K562 (cell line): ENCODE results near the gene VSIG4. TPM values are rescaled to one million over a fixed set of nuclear protein-coding genes. Genes with fewer than 3 reads are reported as not detected.

ENCODE experiments used
- CBFA2T3 ChIP-seq: fragments of 450-650 bp; IDR thresholded peaks from 2 replicates; pipeline ENCODE4 v1.6.1; 2017
- CCNT2 ChIP-seq: IDR thresholded peaks from 2 replicates; pipeline ENCODE4 v1.6.1; 2011; ENCODE audit warnings: borderline replicate concordance, low read depth, mild to moderate bottlenecking, moderate library complexity, mixed read lengths, low read length; ENCODE audit not compliant: insufficient read length; ENCODE audit errors: extremely low read depth
- HEY1 ChIP-seq: fragments of 250-450 bp; sonication (Bioruptor Pico); IDR thresholded peaks from 2 replicates; pipeline ENCODE4 v1.5.0; 2020; ENCODE audit warnings: mild to moderate bottlenecking, moderate library complexity, borderline replicate concordance
- KDM4B ChIP-seq, 2 experiments: fragments of 450-650 bp in 1 of 2; sonication (generic) in 1 of 2; IDR thresholded peaks; 2 replicates each; pipeline ENCODE4 v1.6.1; 2016 to 2017; ENCODE audit warnings: borderline replicate concordance in 2 of 2, antibody characterized with exemption in 1 of 2, low read depth in 1 of 2, mild to moderate bottlenecking in 1 of 2
- MAFK ChIP-seq: IDR thresholded peaks from 2 replicates; pipeline ENCODE4 v1.6.1; 2011; ENCODE audit warnings: low read length, improper control_type of control experiment
- MEIS2 ChIP-seq: fragments of 450-650 bp; IDR thresholded peaks from 2 replicates; pipeline ENCODE4 v1.6.1; 2014; ENCODE audit warnings: mild to moderate bottlenecking; ENCODE audit not compliant: partially characterized antibody
- NCOR1 ChIP-seq: fragments of 450-650 bp; IDR thresholded peaks from 2 replicates; pipeline ENCODE4 v1.6.1; 2016; ENCODE audit warnings: mild to moderate bottlenecking, moderate library complexity
- NFIC ChIP-seq: fragments of 450-650 bp; IDR thresholded peaks from 2 replicates; pipeline ENCODE4 v1.6.1; 2017; ENCODE audit warnings: mild to moderate bottlenecking, inconsistent platforms
- RAD21 ChIP-seq, 2 experiments: fragments of 250-450 bp in 1 of 2; fragments of 450-650 bp in 1 of 2; sonication (Bioruptor Pico) in 1 of 2; formaldehyde crosslinking in 1 of 2; IDR thresholded peaks in 1 of 2; conservative IDR thresholded peaks in 1 of 2; 2 replicates each; pipeline versions ENCODE4 v1.4.0 to v1.8.0; 2020 to 2022; ENCODE audit warnings: mild to moderate bottlenecking in 2 of 2, moderate library complexity in 1 of 2
- RBFOX2 ChIP-seq: fragments of 200-400 bp; formaldehyde crosslinking; IDR thresholded peaks from 2 replicates; pipeline ENCODE4 v1.6.1; 2017; ENCODE audit warnings: low read depth, mild to moderate bottlenecking, low read length, moderate library complexity
- RCOR1 ChIP-seq, 2 experiments: IDR thresholded peaks; 2 replicates each; pipeline ENCODE4 v1.6.1; 2012; ENCODE audit warnings: low read depth in 2 of 2, low read length in 2 of 2, borderline replicate concordance in 1 of 2, improper control_type of control experiment in 1 of 2
- SRF ChIP-seq, 2 experiments: fragments of 250-450, 450-650 bp in 1 of 2; sonication (Bioruptor Pico) in 1 of 2; sonication (generic) in 1 of 2; formaldehyde crosslinking; IDR thresholded peaks; 2 replicates each; pipeline versions ENCODE4 v1.5.0 to v1.5.1; 2020 to 2022; ENCODE audit warnings: mild to moderate bottlenecking in 1 of 2, missing genetic modification reagents in 1 of 2
- TBP ChIP-seq: optimal IDR thresholded peaks from 2 replicates; pipeline ENCODE3; 2011; ENCODE audit warnings: low read depth, low read length, improper control_type of control experiment
- TEAD1 ChIP-seq, 2 experiments: fragments of 450-650 bp in 1 of 2; sonication (generic) in 1 of 2; formaldehyde crosslinking; IDR thresholded peaks; 2 replicates each; pipeline versions ENCODE4 v1.4.0 to v1.8.0; 2020 to 2022; ENCODE audit warnings: mild to moderate bottlenecking in 2 of 2, missing genetic modification reagents in 1 of 2
- TEAD4 ChIP-seq, 2 experiments: sonication (generic) in 1 of 2; formaldehyde crosslinking in 1 of 2; IDR thresholded peaks; 2 replicates each; pipeline versions ENCODE4 v1.6.1 to v1.8.0; 2012 to 2022; ENCODE audit warnings: borderline replicate concordance in 1 of 2, inconsistent platforms in 1 of 2, low read length in 1 of 2, mild to moderate bottlenecking in 1 of 2, missing genetic modification reagents in 1 of 2
- ZNF436 ChIP-seq: fragments of 250-450, 450-650 bp; sonication (Bioruptor Pico); formaldehyde crosslinking; IDR thresholded peaks from 2 replicates; pipeline ENCODE4 v1.7.0; 2020; ENCODE audit warnings: mild to moderate bottlenecking
- polyA plus RNA-seq, 8 experiments: library from polyadenylated mRNA; depleted of rRNA in 4 of 8; stranded (reverse) in 5 of 8; unstranded in 3 of 8; fragments of >200 nt; fragmentation: Nextera tagmentation in 2 of 8; fragmentation: Illumina TruSeq in 1 of 8; extraction: Ambion mirVana in 2 of 8; extraction: Trizol in 1 of 8; gene quantifications; 2 replicates each; pipeline versions ENCODE4 v1.2.1 to v1.2.3, GENCODE V29; 2011 to 2014; ENCODE audit warnings: inconsistent platforms in 1 of 8, missing spikeins in 1 of 8
- total RNA-seq, 7 experiments: library from RNA; depleted of rRNA in 6 of 7; stranded (reverse); fragments of >200 nt in 6 of 7; fragmentation: Illumina TruSeq in 2 of 7; extraction: Trizol in 2 of 7; gene quantifications; 2 replicates each; pipeline versions ENCODE4 v1.2.1 to v1.2.3, GENCODE V29; 2011 to 2021; ENCODE audit warnings: low replicate concordance in 1 of 7
- TF ChIP-seq, protein P1 (sequence below): sonication (generic); formaldehyde crosslinking; IDR thresholded peaks from 2 replicates; pipeline ENCODE4 v1.8.0; 2022; ENCODE audit warnings: mild to moderate bottlenecking, missing genetic modification reagents

VSIG4 gene
- total and polyA plus RNA-seq, 9 of the 15 experiments (the other 6 are each of a cell fraction or from before 2014, with no cell fraction given), result 0.22 to 1.6 (median 0.46) TPM; not detected in 1

- no peak for TF ChIP-seq SRF (CRISPR knock-in tag; IDR thresholded peaks at IDR 0.05)
- TF ChIP-seq KDM4B (IDR thresholded peaks at IDR 0.05; ENCODE audit: borderline replicate concordance in 2 of 2, low read depth in 1 of 2), result no peak
- TF ChIP-seq NCOR1, result peak; percentile 91
- TF ChIP-seq MAFK, result no peak
- no peak for TF ChIP-seq TEAD1 (CRISPR knock-in tag; IDR thresholded peaks at IDR 0.05)
- no peak for TF ChIP-seq ZNF436 (CRISPR knock-in tag)
- 0 out of 4 replicates have a peak, but pooled peaks of 1 of the 2 experiments have one; percentile 44 for TF ChIP-seq RCOR1 (IDR thresholded peaks at IDR 0.05; ENCODE audit: borderline replicate concordance in 1 of 2, low read depth in 2 of 2, low read length in 2 of 2)
- no peak for TF ChIP-seq HEY1 (CRISPR knock-in tag)
- TF ChIP-seq, protein P1, sequence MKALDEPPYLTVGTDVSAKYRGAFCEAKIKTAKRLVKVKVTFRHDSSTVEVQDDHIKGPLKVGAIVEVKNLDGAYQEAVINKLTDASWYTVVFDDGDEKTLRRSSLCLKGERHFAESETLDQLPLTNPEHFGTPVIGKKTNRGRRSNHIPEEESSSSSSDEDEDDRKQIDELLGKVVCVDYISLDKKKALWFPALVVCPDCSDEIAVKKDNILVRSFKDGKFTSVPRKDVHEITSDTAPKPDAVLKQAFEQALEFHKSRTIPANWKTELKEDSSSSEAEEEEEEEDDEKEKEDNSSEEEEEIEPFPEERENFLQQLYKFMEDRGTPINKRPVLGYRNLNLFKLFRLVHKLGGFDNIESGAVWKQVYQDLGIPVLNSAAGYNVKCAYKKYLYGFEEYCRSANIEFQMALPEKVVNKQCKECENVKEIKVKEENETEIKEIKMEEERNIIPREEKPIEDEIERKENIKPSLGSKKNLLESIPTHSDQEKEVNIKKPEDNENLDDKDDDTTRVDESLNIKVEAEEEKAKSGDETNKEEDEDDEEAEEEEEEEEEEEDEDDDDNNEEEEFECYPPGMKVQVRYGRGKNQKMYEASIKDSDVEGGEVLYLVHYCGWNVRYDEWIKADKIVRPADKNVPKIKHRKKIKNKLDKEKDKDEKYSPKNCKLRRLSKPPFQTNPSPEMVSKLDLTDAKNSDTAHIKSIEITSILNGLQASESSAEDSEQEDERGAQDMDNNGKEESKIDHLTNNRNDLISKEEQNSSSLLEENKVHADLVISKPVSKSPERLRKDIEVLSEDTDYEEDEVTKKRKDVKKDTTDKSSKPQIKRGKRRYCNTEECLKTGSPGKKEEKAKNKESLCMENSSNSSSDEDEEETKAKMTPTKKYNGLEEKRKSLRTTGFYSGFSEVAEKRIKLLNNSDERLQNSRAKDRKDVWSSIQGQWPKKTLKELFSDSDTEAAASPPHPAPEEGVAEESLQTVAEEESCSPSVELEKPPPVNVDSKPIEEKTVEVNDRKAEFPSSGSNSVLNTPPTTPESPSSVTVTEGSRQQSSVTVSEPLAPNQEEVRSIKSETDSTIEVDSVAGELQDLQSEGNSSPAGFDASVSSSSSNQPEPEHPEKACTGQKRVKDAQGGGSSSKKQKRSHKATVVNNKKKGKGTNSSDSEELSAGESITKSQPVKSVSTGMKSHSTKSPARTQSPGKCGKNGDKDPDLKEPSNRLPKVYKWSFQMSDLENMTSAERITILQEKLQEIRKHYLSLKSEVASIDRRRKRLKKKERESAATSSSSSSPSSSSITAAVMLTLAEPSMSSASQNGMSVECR (CRISPR knock-in tag), result no peak
- peak; percentile 80 for TF ChIP-seq NFIC
- peak; percentile 94 for TF ChIP-seq TEAD4 (IDR thresholded peaks at IDR 0.05; ENCODE audit: low read length)
- TF ChIP-seq TEAD4 (CRISPR knock-in tag; IDR thresholded peaks at IDR 0.05; ENCODE audit: borderline replicate concordance), result no peak
- TF ChIP-seq RBFOX2, result peak; percentile 46
- peak; percentile 85 for TF ChIP-seq MEIS2
- TF ChIP-seq RAD21 (CRISPR knock-in tag; conservative IDR thresholded peaks at IDR 0.05 in 1 of 2, IDR thresholded peaks at IDR 0.05 in 1 of 2), result no peak
- TF ChIP-seq CBFA2T3, result peak; percentile 96
- TF ChIP-seq TBP, result no peak
- TF ChIP-seq CCNT2, result peak; percentile 20
Observed at GRCh38 chrX:66009231-66009845, 30.5 kb downstream of the VSIG4 start (continued).
